Effector CD8-positive, alpha-beta T cell (primary cell): ENCODE measurements around the gene NOL8.

ENCODE experiments used
- DNase-seq: peaks from one replicate; lab custom pipeline; 2025; lab: John Stamatoyannopoulos, UW

Gene NOL8

GRCh38 chr9:92312887-92313623 is 12.1 kb downstream of the NOL8 start:
- DNase-seq = no peak

GRCh38 chr9:92310562-92310961 is 14.6 kb downstream of the NOL8 start:
- DNase-seq = no peak

- DNase-seq = no peak
Measured at GRCh38 chr9:92308893-92309292, 16.3 kb downstream of the NOL8 start.

- no peak for DNase-seq
Measured at GRCh38 chr9:92300936-92301335, 24.2 kb downstream of the NOL8 start.

- no peak for DNase-seq
Measured at GRCh38 chr9:92299116-92299515, 26.0 kb downstream of the NOL8 start.

- DNase-seq = no peak
Measured at GRCh38 chr9:92298036-92298435, 27.1 kb downstream of the NOL8 start.

- DNase-seq = no peak
Measured at GRCh38 chr9:92297611-92298010, 27.5 kb downstream of the NOL8 start.

GRCh38 chr9:92295827-92296258 is 29.3 kb downstream of the NOL8 start:
- no peak for DNase-seq

- DNase-seq = no peak
Measured at GRCh38 chr9:92295240-92295790, 29.8 kb downstream of the NOL8 start.

GRCh38 chr9:92294297-92294676 is 30.9 kb downstream of the NOL8 start:
- DNase-seq = no peak

GRCh38 chr9:92293452-92294296 is 31.5 kb downstream of the NOL8 start, which contains the start of gene IARS1:
TSS of gene IARS1 (minus strand) at chr9:92293697. CDS start at chr9:92289419, 4,278 bp downstream.
- peak; percentile 99 for DNase-seq

GRCh38 chr9:92293075-92293354 is 32.1 kb downstream of the NOL8 start:
- DNase-seq = no peak

GRCh38 chr9:92292338-92293074 is 32.6 kb downstream of the NOL8 start:
- no peak for DNase-seq

GRCh38 chr9:92291577-92291976 is 33.6 kb downstream of the NOL8 start:
- no peak for DNase-seq

GRCh38 chr9:92290785-92291429 is 34.2 kb downstream of the NOL8 start:
- no peak for DNase-seq

- no peak for DNase-seq
Measured at GRCh38 chr9:92289708-92290390, 35.3 kb downstream of the NOL8 start.

- no peak for DNase-seq
Measured at GRCh38 chr9:92279302-92279701, 45.8 kb downstream of the NOL8 start.

- DNase-seq = no peak
Measured at GRCh38 chr9:92278110-92278509, 47.0 kb downstream of the NOL8 start.

GRCh38 chr9:92276331-92277032 is 48.7 kb downstream of the NOL8 start:
- no peak for DNase-seq

GRCh38 chr9:92275541-92275940 is 49.6 kb downstream of the NOL8 start:
- no peak for DNase-seq

- no peak for DNase-seq
Measured at GRCh38 chr9:92270511-92270910, 54.6 kb downstream of the NOL8 start.
